Measurements from ENCODE around the gene OR56A4.

Gene OR56A4

GRCh38 chr11:6006846-6007245 is at the start of gene OR56A4:
Gene OR56A4 (minus strand): TSS chr11:6006946. CDS start chr11:6002992, 3,954 bp downstream.
- TF ChIP-seq ZNF473 (tag by site-specific recombination; IDR thresholded peaks at IDR 0.05), result no peak
- no peak for TF ChIP-seq BCL11B (tag by site-specific recombination; IDR thresholded peaks at IDR 0.05; ENCODE audit: low read depth)
- no peak for TF ChIP-seq IKZF3 (tag by site-specific recombination; IDR thresholded peaks at IDR 0.05)
- TF ChIP-seq ZNF112 (tag by site-specific recombination; IDR thresholded peaks at IDR 0.05), result no peak
- no peak for TF ChIP-seq GLIS1 (tag by site-specific recombination; IDR thresholded peaks at IDR 0.05)

GRCh38 chr11:6055569-6055968 is 48.8 kb upstream of the OR56A4 start:
- no peak overlapping the region for H3K4me3 ChIP-seq (ENCODE audit: low read depth, low read length)
- no peak for TF ChIP-seq ZNF311 (tag by site-specific recombination; IDR thresholded peaks at IDR 0.05; ENCODE audit: borderline replicate concordance)
- TF ChIP-seq GLI2 (tag by site-specific recombination; IDR thresholded peaks at IDR 0.05; ENCODE audit: borderline replicate concordance, low read depth), result no peak
- TF ChIP-seq, protein P1, sequence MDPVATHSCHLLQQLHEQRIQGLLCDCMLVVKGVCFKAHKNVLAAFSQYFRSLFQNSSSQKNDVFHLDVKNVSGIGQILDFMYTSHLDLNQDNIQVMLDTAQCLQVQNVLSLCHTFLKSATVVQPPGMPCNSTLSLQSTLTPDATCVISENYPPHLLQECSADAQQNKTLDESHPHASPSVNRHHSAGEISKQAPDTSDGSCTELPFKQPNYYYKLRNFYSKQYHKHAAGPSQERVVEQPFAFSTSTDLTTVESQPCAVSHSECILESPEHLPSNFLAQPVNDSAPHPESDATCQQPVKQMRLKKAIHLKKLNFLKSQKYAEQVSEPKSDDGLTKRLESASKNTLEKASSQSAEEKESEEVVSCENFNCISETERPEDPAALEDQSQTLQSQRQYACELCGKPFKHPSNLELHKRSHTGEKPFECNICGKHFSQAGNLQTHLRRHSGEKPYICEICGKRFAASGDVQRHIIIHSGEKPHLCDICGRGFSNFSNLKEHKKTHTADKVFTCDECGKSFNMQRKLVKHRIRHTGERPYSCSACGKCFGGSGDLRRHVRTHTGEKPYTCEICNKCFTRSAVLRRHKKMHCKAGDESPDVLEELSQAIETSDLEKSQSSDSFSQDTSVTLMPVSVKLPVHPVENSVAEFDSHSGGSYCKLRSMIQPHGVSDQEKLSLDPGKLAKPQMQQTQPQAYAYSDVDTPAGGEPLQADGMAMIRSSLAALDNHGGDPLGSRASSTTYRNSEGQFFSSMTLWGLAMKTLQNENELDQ (tag by site-specific recombination; IDR thresholded peaks at IDR 0.05; ENCODE audit: low read depth), result no peak
- no peak for TF ChIP-seq ZNF658 (tag by site-specific recombination; IDR thresholded peaks at IDR 0.05)
- TF ChIP-seq ZNF138 (tag by site-specific recombination; IDR thresholded peaks at IDR 0.05; ENCODE audit: borderline replicate concordance), result no peak
- TF ChIP-seq, protein P2, sequence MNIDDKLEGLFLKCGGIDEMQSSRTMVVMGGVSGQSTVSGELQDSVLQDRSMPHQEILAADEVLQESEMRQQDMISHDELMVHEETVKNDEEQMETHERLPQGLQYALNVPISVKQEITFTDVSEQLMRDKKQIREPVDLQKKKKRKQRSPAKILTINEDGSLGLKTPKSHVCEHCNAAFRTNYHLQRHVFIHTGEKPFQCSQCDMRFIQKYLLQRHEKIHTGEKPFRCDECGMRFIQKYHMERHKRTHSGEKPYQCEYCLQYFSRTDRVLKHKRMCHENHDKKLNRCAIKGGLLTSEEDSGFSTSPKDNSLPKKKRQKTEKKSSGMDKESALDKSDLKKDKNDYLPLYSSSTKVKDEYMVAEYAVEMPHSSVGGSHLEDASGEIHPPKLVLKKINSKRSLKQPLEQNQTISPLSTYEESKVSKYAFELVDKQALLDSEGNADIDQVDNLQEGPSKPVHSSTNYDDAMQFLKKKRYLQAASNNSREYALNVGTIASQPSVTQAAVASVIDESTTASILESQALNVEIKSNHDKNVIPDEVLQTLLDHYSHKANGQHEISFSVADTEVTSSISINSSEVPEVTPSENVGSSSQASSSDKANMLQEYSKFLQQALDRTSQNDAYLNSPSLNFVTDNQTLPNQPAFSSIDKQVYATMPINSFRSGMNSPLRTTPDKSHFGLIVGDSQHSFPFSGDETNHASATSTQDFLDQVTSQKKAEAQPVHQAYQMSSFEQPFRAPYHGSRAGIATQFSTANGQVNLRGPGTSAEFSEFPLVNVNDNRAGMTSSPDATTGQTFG (tag by site-specific recombination; IDR thresholded peaks at IDR 0.05; ENCODE audit: borderline replicate concordance), result no peak
- no peak for TF ChIP-seq BCL11A (tag by site-specific recombination; IDR thresholded peaks at IDR 0.05; ENCODE audit: low read depth)
- TF ChIP-seq ZNF610 (tag by site-specific recombination; IDR thresholded peaks at IDR 0.05; ENCODE audit: borderline replicate concordance), result no peak
- no peak for TF ChIP-seq PRDM6 (tag by site-specific recombination; IDR thresholded peaks at IDR 0.05)
- TF ChIP-seq ZNF391 (tag by site-specific recombination; IDR thresholded peaks at IDR 0.05; ENCODE audit: borderline replicate concordance, low read depth), result no peak
- no peak for TF ChIP-seq PRDM4 (tag by site-specific recombination; IDR thresholded peaks at IDR 0.05)
- no peak for TF ChIP-seq ZFP69B (tag by site-specific recombination; IDR thresholded peaks at IDR 0.05)
- TF ChIP-seq IKZF3 (tag by site-specific recombination; IDR thresholded peaks at IDR 0.05), result no peak
- no peak for TF ChIP-seq ZNF777 (tag by site-specific recombination; IDR thresholded peaks at IDR 0.05; ENCODE audit: borderline replicate concordance)
- TF ChIP-seq ZEB2 (tag by site-specific recombination; IDR thresholded peaks at IDR 0.05), result no peak
- TF ChIP-seq GLI4 (tag by site-specific recombination; IDR thresholded peaks at IDR 0.05), result no peak
- TF ChIP-seq ZNF169 (tag by site-specific recombination; IDR thresholded peaks at IDR 0.05), result no peak
- TF ChIP-seq ZNF843 (tag by site-specific recombination; IDR thresholded peaks at IDR 0.05), result no peak
- no peaks in the 10 kb centered on the region for H3K9me3 ChIP-seq (ENCODE audit: control insufficient read depth, insufficient read depth, low read depth, low read length)
- no peak overlapping the region for H3K27ac ChIP-seq (ENCODE audit: extremely low read depth, low read depth, low read length)
- CTCF ChIA-PET, result no interaction called here
- no peaks in the 10 kb centered on the region for H3K36me3 ChIP-seq (ENCODE audit: control insufficient read depth in 2 of 2, insufficient read depth in 1 of 2, low read length in 2 of 2)
- POLR2A ChIA-PET, result no interaction called here
- H3K4me1 ChIP-seq (ENCODE audit: control insufficient read depth, insufficient read depth, low read length), result no peaks in the 10 kb centered on the region

More at GRCh38 chr11:6006846-6007245, at the start of gene OR56A4:
- ChIA-PET POLR2A (no interaction called here), CTCF (no interaction called here)
- Histone ChIP-seq H3K36me3 (ENCODE audit: control insufficient read depth in 2 of 2, insufficient read depth in 1 of 2, low read length in 2 of 2) (no peaks in the 10 kb centered on the region), H3K4me3 (ENCODE audit: low read depth, low read length) (no peak within 1 kb of the TSS), H3K9me3 (ENCODE audit: control insufficient read depth, insufficient read depth, low read depth, low read length) (no peaks in the 10 kb centered on the region), H3K27ac (ENCODE audit: extremely low read depth, low read depth, low read length) (no peak within 1 kb of the TSS), H3K4me1 (ENCODE audit: control insufficient read depth, insufficient read depth, low read length) (no peaks in the 10 kb centered on the region)
